ENCODE results near the gene CDC42EP5. TPM values are rescaled to one million over a fixed set of nuclear protein-coding genes. Genes with fewer than 3 reads are reported as not detected.
"Not testable (repeated sequence)": the region's sequence is repeated elsewhere in the genome, so short reads cannot be mapped to it uniquely, and the experiment has no call there.

CDC42EP5 gene
- total RNA-seq, 1 donor from 2014 or later, result 4.7 TPM

DNA sequence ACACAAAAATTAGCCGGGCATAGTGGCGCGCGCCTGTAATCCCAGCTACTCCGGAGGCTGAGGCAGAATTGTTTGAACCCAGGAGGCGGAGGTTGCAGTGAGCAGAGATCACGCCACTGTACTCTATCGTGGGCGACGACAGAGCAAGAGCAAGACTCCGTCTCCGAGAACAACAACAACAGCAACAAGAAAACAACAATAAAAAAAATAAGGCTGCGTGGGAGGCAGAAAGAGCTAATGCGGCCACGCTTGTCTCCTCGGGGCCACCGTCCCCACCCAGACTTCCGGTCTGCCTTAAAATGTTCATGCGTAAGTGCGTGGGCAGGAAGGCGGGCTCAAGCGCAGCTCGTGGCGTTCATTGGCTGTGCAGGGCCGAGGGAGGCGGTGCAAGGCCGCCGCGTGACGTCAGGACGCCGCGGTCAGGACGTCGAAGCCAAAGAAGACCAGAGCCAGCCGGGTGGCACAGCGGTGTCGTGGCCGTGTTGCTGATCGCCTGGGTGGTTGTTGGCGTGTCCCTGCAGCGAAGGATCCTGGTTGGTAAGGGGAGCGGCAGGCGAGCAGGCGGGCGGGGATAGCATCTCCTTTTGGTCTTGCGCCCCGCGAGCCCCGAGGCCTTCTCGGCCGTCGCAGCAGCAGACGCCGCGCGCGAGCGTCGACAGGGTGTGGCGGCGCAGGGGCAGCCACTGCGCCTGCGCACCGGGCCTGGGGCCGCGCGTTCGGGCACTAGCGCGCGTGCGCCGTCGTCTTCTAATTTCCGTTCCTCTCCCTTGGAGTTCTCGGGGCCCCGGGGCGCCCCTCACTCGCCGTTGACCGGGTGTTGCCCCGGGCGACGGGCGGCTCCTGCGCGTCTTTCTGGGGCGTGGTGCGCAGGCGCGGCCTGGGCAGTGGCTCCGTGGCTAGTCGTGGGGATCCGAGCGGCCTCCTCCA lies 24.1 kb downstream of the CDC42EP5 start, which contains the start of gene LENG8:
Gene LENG8 (plus strand): TSS at position 426 of the 927 bp plus-strand sequence. CDS start 2,146 bp downstream, outside the sequence.
- DNase-seq (ENCODE audit: low read depth), result peak; percentile 93

DNA sequence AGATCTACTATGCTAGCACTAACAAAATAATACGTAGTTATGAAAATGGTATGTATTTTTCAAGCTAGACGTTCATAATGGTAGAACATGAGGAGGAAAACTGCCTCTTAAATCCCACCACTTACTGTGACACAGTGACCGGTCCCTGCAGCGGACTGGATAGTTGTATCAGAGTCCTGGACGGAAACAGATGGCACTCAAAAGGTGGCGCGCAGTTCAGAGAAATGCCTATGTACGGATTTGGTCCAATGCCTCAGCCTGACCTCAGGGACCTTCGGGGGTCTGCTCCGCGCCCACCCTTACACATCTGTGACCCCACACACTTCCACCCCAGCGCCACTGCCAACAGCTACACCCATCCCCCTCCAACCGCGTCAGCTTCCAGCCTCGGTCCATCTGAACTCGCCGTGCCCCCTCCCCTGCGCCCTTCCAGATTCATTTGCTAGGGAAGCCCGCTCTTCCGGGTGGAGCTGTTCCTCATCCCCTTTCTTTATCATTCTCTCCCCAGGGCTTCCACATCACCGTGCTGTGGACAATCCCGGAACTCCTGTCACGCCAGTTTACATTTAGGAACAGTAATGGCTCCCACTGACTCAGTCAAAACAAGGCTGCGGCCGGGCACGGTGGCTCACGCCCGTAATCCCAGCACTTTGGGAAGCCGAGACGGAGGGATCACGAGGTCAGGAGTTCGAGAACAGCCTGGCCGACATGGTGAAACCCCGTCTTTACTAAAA lies 24.9 kb downstream of the CDC42EP5 start:
- DNase-seq (ENCODE audit: low read depth), result peak; percentile 43

DNA sequence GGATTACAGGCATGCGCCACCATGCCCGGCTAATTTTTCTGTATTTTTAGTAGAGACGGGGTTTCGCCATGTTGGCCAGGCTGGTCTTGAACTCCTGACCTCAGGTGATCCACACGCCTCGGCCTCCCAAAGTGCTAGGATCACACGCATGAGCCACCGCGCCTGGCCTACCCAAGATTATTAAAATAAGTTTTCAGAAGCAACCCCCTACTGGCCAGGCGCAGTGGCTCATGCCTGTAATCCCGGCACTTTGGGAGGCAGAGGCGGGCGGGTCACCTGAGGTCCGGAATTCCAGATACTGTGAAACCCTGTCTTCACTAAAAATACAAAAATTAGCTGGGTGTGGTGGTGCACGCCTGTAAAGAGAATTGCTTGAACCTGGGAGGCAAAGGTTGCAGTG lies 26.7 kb downstream of the CDC42EP5 start:
- DNase-seq (ENCODE audit: low read depth), result not testable (repeated sequence)

DNA sequence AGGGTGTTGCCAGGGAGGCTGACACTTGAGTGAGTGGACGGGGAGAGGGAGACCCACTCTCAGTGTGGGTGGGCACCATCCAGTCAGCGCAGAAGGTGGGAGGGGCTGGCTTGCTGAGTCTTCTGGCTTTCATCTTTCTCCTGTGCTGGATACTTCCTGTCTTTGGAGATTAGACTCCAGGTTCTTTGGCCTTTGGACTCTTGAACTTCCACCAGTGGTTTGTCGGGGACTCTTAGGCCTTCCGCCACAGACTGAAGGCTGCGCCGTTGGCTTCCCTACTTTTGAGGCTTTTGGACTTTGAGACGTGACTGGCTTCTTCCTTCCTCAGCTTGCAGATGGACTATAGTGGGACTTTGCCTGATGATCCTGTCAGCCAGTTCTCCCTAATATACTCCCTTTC lies 28.4 kb downstream of the CDC42EP5 start:
- DNase-seq (ENCODE audit: low read depth), result no peak

DNA sequence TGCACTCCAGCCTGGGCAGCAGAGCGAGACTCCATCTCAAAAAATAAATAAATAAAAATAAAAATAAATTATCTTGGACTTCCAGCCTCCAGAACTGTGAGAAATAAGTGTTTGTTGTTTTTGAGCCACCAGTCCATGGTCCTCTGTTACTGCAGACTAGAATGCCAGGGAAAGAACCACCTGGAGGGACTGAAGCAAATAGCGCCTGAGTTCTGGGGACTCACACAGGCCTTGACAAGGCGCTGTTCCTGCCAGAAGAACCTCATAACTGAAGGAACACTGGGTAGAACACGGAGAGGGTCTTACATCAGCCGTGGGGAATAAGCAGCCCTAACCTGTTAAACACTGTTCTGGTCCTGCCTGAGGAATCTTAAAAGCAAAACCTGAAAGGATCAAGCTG lies 32.5 kb downstream of the CDC42EP5 start:
- DNase-seq (ENCODE audit: low read depth), result no peak

DNA sequence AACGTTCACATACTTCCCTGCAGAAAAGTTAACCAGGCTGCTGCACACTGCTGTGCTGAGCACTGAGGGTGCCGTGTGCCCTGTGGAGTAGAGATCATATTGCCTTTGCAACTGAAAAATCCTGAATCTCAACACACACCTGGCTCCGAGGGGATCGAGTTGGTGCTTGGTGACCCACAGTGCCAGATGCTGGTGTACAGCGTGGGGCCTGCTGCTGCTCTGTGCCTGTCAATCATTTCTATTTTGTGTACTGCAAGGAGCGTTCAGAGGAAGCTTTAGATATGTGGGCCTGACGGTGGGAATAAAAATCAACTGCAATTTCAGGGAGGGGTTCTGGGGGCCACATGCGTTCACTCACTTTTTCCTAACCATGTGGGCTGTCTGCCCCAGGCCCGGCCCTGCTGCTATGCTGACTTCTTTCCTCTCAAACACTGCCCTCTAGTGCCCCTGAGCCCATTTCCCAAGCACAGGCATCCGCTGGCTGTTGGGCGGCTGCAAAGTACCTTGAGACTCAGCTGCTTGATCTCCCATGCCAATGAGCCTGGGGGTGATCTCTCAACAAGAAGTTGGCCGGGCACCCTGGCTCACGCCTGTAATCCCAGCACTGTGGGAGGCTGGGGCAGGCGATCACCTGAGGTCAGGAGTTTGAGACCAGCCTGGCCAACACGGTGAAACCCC lies 33.8 kb downstream of the CDC42EP5 start:
- DNase-seq (ENCODE audit: low read depth), result peak; percentile 66

DNA sequence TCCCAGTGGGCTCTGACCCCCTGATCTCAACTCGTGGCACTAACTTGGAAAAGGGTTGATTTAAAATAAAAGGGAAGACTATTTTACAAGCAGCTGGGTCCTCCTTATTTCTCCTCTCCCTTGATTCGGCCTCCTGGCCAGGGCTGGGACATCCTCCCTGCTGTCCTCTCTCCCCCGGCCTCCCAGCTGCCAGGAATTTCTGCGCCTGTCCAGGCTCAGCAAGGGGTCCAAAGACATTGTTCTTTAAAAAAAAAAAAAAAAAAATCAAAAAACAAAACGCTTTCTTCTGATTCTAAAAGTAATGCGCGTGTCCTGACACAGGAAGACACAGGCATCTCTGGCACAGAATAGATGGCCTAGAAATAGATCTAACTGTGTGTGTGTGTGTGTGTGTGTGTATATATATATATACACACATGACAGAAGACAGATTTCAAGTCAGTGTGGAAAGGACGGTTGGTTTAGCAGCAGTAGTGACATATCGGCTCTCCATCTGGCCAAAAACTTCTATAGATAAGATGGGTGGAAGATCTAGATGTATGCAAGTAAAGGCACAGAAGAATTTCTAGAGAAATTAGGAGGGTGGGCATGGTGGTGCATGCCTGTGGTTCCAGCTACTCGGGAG lies 36.4 kb downstream of the CDC42EP5 start:
- DNase-seq (ENCODE audit: low read depth), result no peak

DNA sequence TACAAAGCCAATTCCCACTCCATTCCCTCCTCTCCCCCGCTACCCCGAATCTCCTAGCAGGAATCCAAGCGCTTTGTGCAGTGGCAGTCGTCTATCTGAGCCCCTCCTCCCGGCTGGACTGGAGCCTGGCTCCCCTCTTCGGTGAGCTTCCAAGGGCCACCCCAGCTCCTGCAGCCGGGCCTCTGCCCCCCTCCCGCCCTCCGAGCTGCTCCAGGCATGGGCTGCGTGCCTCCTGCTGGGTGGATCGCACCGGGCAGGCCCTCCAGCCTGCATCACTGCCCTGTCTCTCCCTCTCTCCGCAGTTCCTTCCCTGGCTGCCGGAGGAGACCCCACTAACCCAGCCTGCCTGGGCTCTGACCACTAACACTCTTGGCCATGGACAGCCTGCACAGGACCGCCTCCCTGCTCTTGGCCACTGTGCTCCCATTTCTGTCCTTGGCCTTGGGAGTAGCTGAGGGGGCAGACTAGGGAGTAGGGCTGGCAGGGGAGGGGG lies 37.0 kb downstream of the CDC42EP5 start:
- DNase-seq (ENCODE audit: low read depth), result no peak

DNA sequence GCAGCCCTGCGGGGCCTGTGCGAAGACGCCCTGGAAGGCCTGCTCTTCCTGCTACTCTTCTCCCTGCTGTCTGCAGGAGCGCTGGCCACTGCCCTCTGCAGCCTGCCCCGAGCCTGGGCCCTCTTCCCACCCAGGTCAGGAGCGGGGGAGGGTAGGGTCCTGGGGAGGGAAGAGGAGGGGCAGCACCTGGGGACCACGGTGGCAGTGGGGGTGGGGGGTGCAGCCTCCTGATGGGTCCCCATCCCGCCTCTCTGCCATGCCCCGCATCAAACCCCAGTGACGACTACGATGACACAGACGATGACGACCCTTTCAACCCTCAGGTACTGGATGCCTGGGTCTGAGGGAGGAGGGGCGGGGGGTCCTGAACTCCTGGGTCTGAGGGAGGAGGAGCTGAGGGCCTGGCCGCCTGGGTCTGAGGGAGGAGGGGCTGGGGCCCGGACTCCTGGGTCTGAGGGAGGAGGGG lies 37.5 kb downstream of the CDC42EP5 start:
- no peak for DNase-seq (ENCODE audit: low read depth)

DNA sequence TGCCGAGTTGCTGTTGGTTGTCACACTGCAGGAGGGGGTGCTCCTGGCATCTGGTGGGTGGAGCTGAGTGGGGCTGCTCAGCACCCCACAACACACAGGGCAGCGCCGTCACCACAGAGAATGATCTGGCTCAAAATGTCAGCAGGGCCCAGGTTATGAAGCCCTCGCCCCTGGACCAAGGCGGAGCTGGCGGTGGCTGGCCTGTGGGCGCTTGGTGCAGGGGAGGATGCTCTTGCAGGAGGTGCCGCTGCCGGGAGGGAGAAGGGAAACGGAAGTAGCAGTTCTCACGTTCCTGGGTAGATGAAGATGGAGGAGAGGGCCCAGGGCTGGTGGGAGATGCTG lies 38.3 kb downstream of the CDC42EP5 start:
- DNase-seq (ENCODE audit: low read depth), result no peak

DNA sequence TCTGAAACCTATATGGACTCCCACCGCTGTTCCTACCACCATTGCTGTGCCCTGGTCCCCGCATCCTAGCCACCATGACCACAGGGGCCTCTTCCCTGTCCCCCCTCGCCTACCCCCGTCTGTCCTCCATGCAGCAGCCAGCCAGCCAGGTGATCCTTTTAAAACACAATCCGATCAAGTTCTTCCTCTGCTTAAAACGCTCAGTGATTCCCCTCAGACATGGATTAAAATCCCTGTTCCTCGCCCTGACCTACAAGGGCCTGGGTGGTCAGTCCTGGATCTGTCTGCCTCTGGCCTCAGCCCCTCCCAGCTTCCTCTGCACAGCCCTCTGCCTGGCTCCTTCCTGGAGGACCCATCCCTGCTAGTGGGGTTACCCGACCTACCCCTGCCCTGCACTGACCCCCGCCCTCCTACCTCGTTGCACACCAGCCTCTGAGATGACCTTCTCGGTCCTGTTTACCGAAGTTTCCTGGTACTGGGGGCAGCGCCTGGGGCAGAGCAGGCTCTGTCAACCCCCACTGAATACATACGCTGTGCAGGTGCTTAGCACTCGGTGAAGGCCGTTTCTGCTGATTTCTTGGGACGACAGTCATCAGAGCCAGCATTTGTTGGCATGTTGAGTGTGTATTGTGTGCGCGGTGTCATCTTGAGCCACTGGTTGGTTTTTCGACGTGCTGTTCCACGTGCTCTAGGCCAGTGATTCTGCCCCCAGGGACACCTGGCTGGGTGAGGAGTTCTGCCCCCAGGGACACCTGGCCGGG lies 38.8 kb downstream of the CDC42EP5 start:
- DNase-seq (ENCODE audit: low read depth), result no peak

DNA sequence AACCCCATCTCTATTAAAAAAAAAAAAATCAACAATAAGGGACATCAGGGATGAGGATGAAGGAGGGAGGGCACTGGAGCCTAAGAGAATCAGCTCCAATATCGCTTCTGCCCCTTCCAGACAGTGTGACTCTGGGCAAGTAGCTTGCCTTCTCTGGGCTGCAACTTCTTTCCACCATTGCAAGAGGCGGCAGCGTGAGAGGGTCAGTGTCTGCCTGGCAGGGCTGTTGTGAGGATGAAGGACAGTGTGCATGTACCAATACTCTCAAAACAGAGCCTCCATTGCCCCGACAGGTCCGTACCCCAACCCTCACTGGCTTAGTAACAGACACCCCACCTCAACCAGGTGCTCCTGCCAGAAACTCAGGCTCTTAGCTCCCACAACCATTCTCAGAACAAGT lies 39.4 kb downstream of the CDC42EP5 start:
- no peak for DNase-seq (ENCODE audit: low read depth)

DNA sequence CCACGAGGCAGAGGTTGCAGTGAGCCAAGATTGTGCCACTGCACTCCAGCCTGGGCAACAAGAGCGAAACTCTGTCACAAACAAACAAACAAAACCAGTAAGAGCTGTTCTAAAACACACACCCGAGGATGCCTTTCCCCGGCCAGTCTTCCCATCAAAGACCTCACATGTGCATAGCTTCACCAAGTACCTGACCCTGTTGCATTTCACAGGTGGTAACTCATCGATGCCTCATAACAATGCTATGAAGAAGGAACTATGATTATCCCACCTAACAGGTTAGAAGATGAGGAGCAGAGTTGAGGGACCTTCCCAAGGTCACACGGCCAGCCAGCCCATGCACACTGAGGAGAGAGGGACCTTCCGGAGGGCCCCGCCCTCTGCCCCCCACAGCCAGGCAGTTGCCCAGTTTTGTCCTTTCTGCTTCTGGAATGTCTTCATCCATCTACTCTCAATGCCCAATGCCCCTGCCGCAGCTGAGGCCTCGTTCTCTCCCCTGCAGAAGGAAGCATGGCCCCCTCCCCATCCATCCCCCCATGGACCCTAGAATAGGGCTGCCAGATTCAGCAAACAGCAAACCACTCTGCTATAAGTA lies 40.9 kb downstream of the CDC42EP5 start:
- peak; percentile 55 for DNase-seq (ENCODE audit: low read depth)

DNA sequence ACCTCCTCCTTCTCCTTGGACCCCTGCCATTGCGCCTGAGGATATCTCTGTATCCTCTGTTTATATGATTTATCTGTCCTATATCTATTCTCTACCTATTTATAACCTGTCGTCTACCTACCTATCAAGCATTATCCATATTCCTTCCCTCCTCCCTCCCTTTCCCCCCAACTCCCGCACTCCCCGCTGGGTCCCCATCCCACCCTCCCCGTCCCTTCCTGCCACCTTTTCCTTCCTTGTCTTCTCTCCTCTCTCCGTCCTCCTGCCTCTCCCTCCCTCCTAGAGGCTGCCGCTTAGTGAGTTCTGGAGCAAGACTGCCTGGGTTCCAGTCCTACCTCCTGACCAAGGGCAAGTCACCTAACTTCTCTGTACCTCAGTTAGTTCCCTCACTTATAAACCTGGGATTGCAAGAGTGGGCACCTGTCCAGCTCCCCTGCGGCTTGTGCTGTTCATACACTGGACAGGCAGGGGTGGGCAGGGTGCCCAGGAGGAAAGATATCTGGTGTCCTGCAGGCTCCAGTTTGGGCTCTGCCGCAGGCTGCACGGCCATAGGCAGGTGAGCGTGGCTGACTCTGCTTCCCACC lies 41.7 kb downstream of the CDC42EP5 start:
- peak; percentile 68 for DNase-seq (ENCODE audit: low read depth)

DNA sequence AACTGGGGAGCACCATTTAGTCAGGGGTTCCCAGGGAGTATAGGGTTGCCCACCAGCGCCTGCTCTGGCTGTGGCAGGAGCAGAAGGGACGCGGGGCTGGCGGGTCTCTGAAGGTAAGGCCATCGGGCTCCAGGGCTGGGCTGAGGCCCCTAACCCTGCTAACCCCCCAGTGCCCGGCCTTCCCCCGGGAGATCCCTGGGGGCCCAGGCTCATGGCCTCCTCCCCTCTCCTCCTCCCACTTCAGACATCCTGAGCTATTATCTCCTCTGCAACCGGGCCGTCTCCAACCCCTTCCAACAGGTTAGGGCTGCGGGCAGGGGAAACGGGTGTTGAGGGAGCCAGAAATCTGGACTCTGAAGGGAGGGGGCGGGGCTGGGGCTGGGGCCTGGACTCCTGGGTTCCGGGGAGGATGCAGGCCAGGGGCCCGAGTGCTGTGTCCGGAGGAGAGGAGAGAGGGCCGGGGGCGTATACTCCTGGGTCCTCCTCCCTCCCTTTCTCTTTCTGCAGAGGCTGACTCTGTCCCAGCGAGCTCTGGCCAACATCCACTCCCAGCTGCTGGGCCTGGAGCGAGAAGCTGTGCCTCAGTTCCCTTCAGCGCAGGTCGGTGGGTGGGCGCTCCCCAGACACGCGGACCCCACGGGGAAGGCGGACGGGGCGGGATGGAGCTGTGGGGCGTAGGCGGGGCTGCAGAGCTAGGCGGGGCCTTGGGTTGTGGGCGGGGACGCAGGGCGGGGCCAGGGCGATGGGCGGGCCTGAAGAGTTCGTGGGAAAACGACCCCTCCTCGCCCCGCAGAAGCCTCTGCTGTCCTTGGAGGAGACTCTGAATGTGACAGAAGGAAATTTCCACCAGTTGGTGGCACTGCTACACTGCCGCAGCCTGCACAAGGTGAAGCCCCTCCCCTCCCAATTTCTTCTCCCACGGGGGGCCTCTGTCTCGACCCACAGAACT lies 42.5 kb downstream of the CDC42EP5 start:
- no peak for DNase-seq (ENCODE audit: low read depth)

DNA sequence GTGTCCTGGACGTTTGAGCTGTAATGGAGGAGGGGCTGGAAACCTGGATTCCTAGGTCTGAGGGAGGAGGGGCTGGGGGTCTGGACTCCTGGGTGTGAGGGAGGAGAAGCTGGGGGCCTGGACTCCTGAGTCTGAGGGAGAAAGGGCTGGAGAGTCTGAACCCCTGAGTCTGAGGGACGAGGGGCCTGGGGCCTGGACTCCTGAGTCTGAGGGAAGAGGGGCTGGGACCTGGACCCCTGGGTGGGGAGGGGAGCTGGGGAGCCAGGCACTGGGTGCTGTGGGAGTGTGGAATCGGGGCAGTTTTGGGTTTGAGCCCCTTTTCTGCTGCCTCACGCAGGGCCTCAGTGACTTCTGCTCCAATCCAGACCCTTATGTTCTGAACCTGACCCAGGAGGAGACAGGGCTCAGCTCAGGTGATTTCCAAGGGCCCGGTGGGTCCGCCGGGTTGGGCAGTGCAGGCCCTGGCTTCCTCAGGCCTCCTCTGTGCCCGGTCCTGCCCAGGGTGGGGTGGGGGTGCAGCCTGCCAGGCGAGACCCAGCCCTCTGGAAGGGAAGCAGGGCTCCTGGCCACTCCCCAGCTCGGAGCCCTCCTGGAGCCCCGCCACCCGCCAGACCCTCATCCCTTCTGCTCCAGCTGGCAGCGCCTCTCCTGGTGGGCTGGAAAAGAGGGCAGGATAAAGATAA lies 43.4 kb downstream of the CDC42EP5 start:
- no peak for DNase-seq (ENCODE audit: low read depth)

DNA sequence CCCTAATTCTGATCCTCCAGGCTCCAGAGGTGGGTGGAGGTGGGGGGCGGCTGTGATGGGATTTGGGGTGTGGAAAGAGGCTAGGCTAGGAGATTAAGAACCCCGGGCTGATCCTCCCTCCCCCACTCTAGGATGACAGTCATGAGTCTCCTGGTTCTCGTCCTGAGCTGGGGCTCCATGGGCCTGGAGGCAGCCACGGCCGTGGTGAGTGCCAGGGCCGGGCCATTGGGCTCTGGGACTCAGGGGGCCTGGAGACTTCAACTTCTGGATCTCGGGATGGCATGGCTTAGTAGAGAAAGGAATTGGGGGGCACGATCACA lies 44.0 kb downstream of the CDC42EP5 start:
- no peak for DNase-seq (ENCODE audit: low read depth)

Measured in renal cortical epithelial cell (primary cell).